ENCODE data around the gene CETP. TPM values are rescaled to one million over a fixed set of nuclear protein-coding genes. Genes with fewer than 3 reads are reported as not detected.
A peak's percentile ranks its signal among the peaks of the same experiment; 100 is the strongest.

The CETP gene
- total and polyA plus RNA-seq, 2 of the 13 experiments (the other 11 are each of a cell fraction or from before 2014, with no cell fraction given): 0.31 to 9.8 TPM

DNA sequence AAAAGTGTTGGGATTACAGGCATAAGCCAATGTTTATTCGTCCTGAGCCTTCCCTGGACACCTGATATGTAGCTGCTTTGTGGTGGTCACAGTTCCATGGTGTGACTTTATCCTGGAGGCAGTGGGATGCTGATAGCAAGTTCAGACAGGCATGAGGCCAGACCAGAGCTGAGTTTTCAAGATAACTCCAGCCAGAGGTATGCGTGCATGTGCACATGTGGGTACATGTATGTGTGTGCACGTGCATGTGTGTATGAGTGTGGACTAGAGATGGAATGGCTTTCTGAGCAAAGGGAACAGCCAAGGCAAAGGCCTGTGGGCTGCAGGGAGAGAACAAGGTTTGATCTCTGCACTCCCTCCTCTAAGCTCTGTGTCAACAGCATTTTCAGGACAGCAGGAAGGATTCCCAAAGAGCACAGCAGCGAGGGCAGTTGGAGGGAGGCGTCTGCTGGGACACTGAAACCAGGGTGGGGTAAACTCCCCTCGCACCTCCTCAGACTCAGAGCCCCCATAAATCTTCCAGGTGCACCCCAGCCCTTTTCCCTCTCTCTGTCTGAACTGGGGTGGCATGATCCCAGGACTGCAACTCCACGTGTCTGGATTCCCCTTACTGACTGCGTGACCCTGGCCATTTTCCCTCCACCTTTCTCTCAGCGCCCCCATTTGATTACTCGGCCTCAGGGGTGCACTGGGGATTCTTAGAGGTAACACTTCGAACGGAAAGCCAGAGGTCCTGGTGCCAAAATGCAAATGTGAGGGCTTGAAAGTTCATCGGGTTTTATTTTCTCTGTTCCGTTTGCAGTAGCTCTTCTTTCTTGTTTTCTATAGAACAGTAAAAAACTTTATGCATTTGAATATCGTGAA, 42.9 kb downstream of the CETP start (continued):
- TF ChIP-seq ZNF770 (CRISPR knock-in tag; IDR thresholded peaks at IDR 0.05) (peak; percentile 57; the same call in 1 of the 2 replicates), ZNF567 (CRISPR knock-in tag; IDR thresholded peaks at IDR 0.05; ENCODE audit: borderline replicate concordance) (0 out of 2 replicates have a peak, but pooled peaks have one; percentile 71), ZNF10 (CRISPR knock-in tag; IDR thresholded peaks at IDR 0.05; ENCODE audit: borderline replicate concordance, low read depth) (no peak), ZNF614 (CRISPR knock-in tag; IDR thresholded peaks at IDR 0.05; ENCODE audit: borderline replicate concordance) (peak; percentile 71; the same call in 1 of the 2 replicates), ZNF839 (CRISPR knock-in tag; IDR thresholded peaks at IDR 0.05; ENCODE audit: borderline replicate concordance) (peak; percentile 25; the same call in 1 of the 2 replicates), YEATS2 (CRISPR knock-in tag; IDR thresholded peaks at IDR 0.05; ENCODE audit: borderline replicate concordance) (no peak), POGZ (CRISPR knock-in tag; IDR thresholded peaks at IDR 0.05) (peak; percentile 70), ASH2L (IDR thresholded peaks at IDR 0.05; ENCODE audit: insufficient read length, low read depth, low read length) (peak; percentile 36), ZFX (CRISPR knock-in tag; IDR thresholded peaks at IDR 0.05; ENCODE audit: low read depth) (peak; percentile 63; the same call in 1 of the 2 replicates), BCL6 (CRISPR knock-in tag; IDR thresholded peaks at IDR 0.05) (peak; percentile 48; the same call in 1 of the 2 replicates), PHF21A (CRISPR knock-in tag; IDR thresholded peaks at IDR 0.05) (peak; percentile 62; the same call in 1 of the 2 replicates), TCF12 (IDR thresholded peaks at IDR 0.05) (no peak), TCF12 (CRISPR knock-in tag; IDR thresholded peaks at IDR 0.05) (no peak), TCF7 (IDR thresholded peaks at IDR 0.05; ENCODE audit: low read depth) (no peak), CEBPG (CRISPR knock-in tag; IDR thresholded peaks at IDR 0.05) (peak; percentile 46), JUND (CRISPR knock-in tag; IDR thresholded peaks at IDR 0.05) (peak; percentile 44; the same call in 1 of the 2 replicates), MED1 (CRISPR knock-in tag; IDR thresholded peaks at IDR 0.05) (peak; percentile 75), HOXA3 (CRISPR knock-in tag; IDR thresholded peaks at IDR 0.05) (peak; percentile 85), KDM2A (CRISPR knock-in tag; IDR thresholded peaks at IDR 0.05; ENCODE audit: borderline replicate concordance, low read depth) (peak; percentile 63), ZBTB7A (CRISPR knock-in tag; IDR thresholded peaks at IDR 0.05) (peak; percentile 84; the same call in 1 of the 2 replicates)
- TF ChIP-seq, protein P1, sequence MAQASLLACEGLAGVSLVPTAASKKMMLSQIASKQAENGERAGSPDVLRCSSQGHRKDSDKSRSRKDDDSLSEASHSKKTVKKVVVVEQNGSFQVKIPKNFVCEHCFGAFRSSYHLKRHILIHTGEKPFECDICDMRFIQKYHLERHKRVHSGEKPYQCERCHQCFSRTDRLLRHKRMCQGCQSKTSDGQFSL (CRISPR knock-in tag; IDR thresholded peaks at IDR 0.05): peak; percentile 59; the same call in 1 of the 2 replicates
